CD4-positive, alpha-beta T cell treated with Interleukin-4 for 4 hours (primary cell): ENCODE measurements around the gene ACBD5.

Experiments
- DNase-seq: peaks from one replicate; pipeline ENCODE4 v3.0.0-alpha.2; 2020

The ACBD5 gene

GRCh38 chr10:27150261-27150660 is 90.3 kb downstream of the ACBD5 start:
- DNase-seq = no peak

GRCh38 chr10:27147701-27148100 is 92.9 kb downstream of the ACBD5 start:
- no peak for DNase-seq

GRCh38 chr10:27145937-27146336 is 94.7 kb downstream of the ACBD5 start:
- DNase-seq = no peak
